ENCODE data around the gene FREM2. TPM values are rescaled to one million over a fixed set of nuclear protein-coding genes. Genes with fewer than 3 reads are reported as not detected.

FREM2 gene
- total RNA-seq, 1 experiment from 2014 or later = 0.05 TPM

GRCh38 chr13:38684714-38685113 lies 2.2 kb upstream of the FREM2 start:
- Histone ChIP-seq H3K9me3 (ENCODE audit: control insufficient read depth in 1 of 2, insufficient read depth in 1 of 2, low read depth in 1 of 2, low read length in 2 of 2) (peaks cover under 1 to 4% of the 10 kb centered on the region in 2 experiments; a peak in 1 of 4 replicates), H3K4me2 (ENCODE audit: low read length) (no peak overlapping the region), H3K9ac (ENCODE audit: low read length) (no peak overlapping the region), H3K4me3 (replicated peaks in 1 of 2; ENCODE audit: low read depth in 1 of 2, low read length in 2 of 2) (no peak overlapping the region), H3K79me2 (ENCODE audit: insufficient read depth, low read length) (no peaks in the 10 kb centered on the region), H3K36me3 (ENCODE audit: control insufficient read depth in 1 of 2, insufficient read depth in 2 of 2, low read length in 2 of 2) (no peaks in the 10 kb centered on the region), H3K4me1 (ENCODE audit: control insufficient read depth in 1 of 2, insufficient read depth in 2 of 2, low read length in 2 of 2) (no peaks in the 10 kb centered on the region), H4K20me1 (ENCODE audit: insufficient read depth) (no peaks in the 10 kb centered on the region), H2AFZ (ENCODE audit: low read depth, low read length, poor library complexity, severe bottlenecking) (no peak overlapping the region), H3K27me3 (ENCODE audit: insufficient read depth, low read length) (no peaks in the 10 kb centered on the region), H3K27ac (ENCODE audit: low read depth, low read length) (no peak overlapping the region), H3K9me2 (ENCODE audit: insufficient read depth) (no peaks in the 10 kb centered on the region)
- ChIA-PET RAD21 (ENCODE audit: low non-redundant PET in 1 of 2, low total read pairs in 2 of 2, uncharacterized antibody in 2 of 2, unreplicated experiment in 2 of 2) (no interaction called here), CTCF (no interaction called here), POLR2A (no interaction called here)
- no peak for DNase-seq (ENCODE audit: low read depth, low spot score)
- intact Hi-C loops (cut with micrococcal nuclease) = no loop called here
- no peak for TF ChIP-seq EZH2phosphoT487 (IDR thresholded peaks at IDR 0.05; ENCODE audit: borderline replicate concordance)
- no peak for TF ChIP-seq EZH2 (IDR thresholded peaks at IDR 0.05)
- TF ChIP-seq ZBTB33 (IDR thresholded peaks at IDR 0.05; ENCODE audit: extremely low read depth, insufficient replicate concordance, low read length) = no peak
- TF ChIP-seq, protein P1, sequence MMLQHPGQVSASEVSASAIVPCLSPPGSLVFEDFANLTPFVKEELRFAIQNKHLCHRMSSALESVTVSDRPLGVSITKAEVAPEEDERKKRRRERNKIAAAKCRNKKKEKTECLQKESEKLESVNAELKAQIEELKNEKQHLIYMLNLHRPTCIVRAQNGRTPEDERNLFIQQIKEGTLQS (IDR thresholded peaks at IDR 0.05) = no peak
- TF ChIP-seq SIN3A (IDR thresholded peaks at IDR 0.05; ENCODE audit: low read depth) = no peak
- TF ChIP-seq, protein P2, sequence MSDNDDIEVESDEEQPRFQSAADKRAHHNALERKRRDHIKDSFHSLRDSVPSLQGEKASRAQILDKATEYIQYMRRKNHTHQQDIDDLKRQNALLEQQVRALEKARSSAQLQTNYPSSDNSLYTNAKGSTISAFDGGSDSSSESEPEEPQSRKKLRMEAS (IDR thresholded peaks at IDR 0.05) = no peak
- no peak for TF ChIP-seq SP1 (IDR thresholded peaks at IDR 0.05; ENCODE audit: low read depth)
- TF ChIP-seq POLR2A (IDR thresholded peaks at IDR 0.05; ENCODE audit: borderline replicate concordance, extremely low read depth, insufficient read depth, insufficient read length) = no peak
- TF ChIP-seq ZNF274 (IDR thresholded peaks at IDR 0.05; ENCODE audit: low read depth, low read length) = no peak
- no peak for TF ChIP-seq TCF7L2 (IDR thresholded peaks at IDR 0.05; ENCODE audit: borderline replicate concordance, extremely low read depth, insufficient read depth, insufficient read length)
- TF ChIP-seq CBX3 (IDR thresholded peaks at IDR 0.05; ENCODE audit: low read depth) = no peak
- no peak for TF ChIP-seq CTCF (IDR thresholded peaks at IDR 0.05 in 2 of 3, conservative IDR thresholded peaks at IDR 0.05 in 1 of 3; ENCODE audit: borderline replicate concordance in 1 of 3, insufficient read depth in 1 of 3, low read depth in 2 of 3, low read length in 2 of 3)
- no TSS peak for BruUV-seq (replicated peaks)
- no peak for ATAC-seq

All from HCT116 (cell line).